Gastrocnemius medialis (tissue), 4 donors: ENCODE data around the gene TMEM91. TPM values are rescaled to one million over a fixed set of nuclear protein-coding genes. Genes with fewer than 3 reads are reported as not detected.

ENCODE experiments used
- ATAC-seq, 2 donors: fragments of 150-250 bp; one replicate each; pipeline ENCODE4 v1.9.1; 2016
- DNase-seq, 2 donors: peaks; one replicate each; pipeline ENCODE4 v3.0.0-alpha.2; 2019
- H3K27ac ChIP-seq, 4 donors: fragments of 200-600 bp; sonication (generic); 1 replicate in 1 of 4; 2 replicates in 3 of 4; pipeline ENCODE4 v1.5.1; 2016 to 2018; ENCODE audit warnings: mild to moderate bottlenecking in 2 of 4, moderate library complexity in 1 of 4
- H3K27me3 ChIP-seq, 3 donors: fragments of 200-600 bp; sonication (generic) in 2 of 3; 1 replicate in 1 of 3; 2 replicates in 2 of 3; pipeline versions ENCODE4 v1.5.1 to v1.6.0; 2016 to 2019; ENCODE audit warnings: mild to moderate bottlenecking in 1 of 3, moderate library complexity in 1 of 3
- H3K36me3 ChIP-seq, 2 donors: fragments of 200-600 bp; sonication (generic) in 1 of 2; one replicate each; pipeline ENCODE4 v1.5.1; 2017 to 2018
- H3K4me1 ChIP-seq, 2 donors: fragments of 200-600 bp; sonication (generic) in 1 of 2; one replicate each; pipeline ENCODE4 v1.5.1; 2016 to 2017; ENCODE audit warnings: mild to moderate bottlenecking in 2 of 2
- H3K4me3 ChIP-seq, 4 donors: fragments of 200-600 bp; sonication (generic) in 3 of 4; 1 replicate in 1 of 4; 2 replicates in 3 of 4; pipeline ENCODE4 v1.5.1; 2016 to 2019; ENCODE audit warnings: mild to moderate bottlenecking in 2 of 4
- H3K9me3 ChIP-seq, 3 donors: fragments of 200-600 bp; sonication (generic) in 2 of 3; 1 replicate in 1 of 3; 2 replicates in 2 of 3; pipeline ENCODE4 v1.5.1; 2016 to 2019
- POLR2A ChIP-seq, 2 donors: fragments of 450-650 bp; IDR thresholded peaks; one replicate each; pipeline ENCODE4 v1.6.1; 2017; ENCODE audit warnings: antibody characterized with exemption in 2 of 2, mild to moderate bottlenecking in 2 of 2, moderate library complexity in 2 of 2
- in situ Hi-C, 4 donors: fragments of 200-750 bp; cut with MboI; loops; one replicate each; pipeline versions ENCODE4 v1.15.0 to v1.8.0; 2017; ENCODE audit warnings: low sequenced_read_pairs in 4 of 4
- intact Hi-C: fragments of 100-400 bp; cut with DNase I; formaldehyde crosslinking; loops from one replicate; pipeline ENCODE4 v1.15.1; 2023; ENCODE audit warnings: low total_unique reads
- total RNA-seq, 4 donors: library from RNA; depleted of rRNA; stranded (reverse); fragments of >200 nt; gene quantifications; one replicate each; pipeline versions ENCODE4 v1.1.0 to v1.2.3, GENCODE V29; 2016
- TF ChIP-seq, protein P1 (sequence below), 5 experiments: fragments of 450-650 bp in 3 of 5; fragments of 200-600 bp in 2 of 5; sonication (generic) in 2 of 5; IDR thresholded peaks in 4 of 5; conservative IDR thresholded peaks in 1 of 5; 1 replicate in 4 of 5; 2 replicates in 1 of 5; pipeline ENCODE4 v1.5.1; 2016 to 2019; ENCODE audit warnings: antibody characterized with exemption in 5 of 5, mild to moderate bottlenecking in 3 of 5, moderate library complexity in 3 of 5

The TMEM91 gene
- total RNA-seq, 4 donors from 2014 or later, result 1.6 to 13.6 (median 4.7) TPM

DNA sequence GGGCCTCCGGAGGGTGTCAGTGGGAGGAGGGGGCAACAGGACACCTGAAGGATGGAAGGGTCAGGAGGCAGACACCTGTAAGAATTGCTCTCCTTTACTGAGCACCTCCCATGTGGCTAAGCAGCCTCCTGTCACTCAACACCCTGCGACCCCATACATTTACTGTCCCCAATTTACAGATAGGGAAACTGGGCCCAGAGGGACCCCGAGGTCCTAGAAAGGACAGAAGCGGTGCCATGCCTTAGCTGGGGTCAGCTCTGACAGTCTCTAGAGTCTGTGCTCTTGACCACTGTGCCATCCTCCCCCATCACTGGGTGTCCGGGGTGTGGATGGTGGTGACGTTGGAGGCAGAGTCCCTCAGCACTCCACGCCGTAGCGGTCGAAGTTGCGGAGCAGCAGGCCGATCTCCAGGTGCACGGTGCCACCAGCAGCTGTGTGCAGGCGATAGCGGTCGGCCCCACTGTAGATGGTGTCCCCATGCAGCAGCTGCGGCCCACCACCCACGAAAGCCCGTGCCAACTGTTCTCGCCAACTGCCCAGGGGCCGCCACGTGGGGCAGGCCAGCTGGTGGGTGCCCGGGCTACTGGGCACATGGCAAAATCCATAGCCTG lies 21.9 kb upstream of the TMEM91 start:
- no peak for DNase-seq
- H3K27ac ChIP-seq, result peak overlapping the region; percentile 75 to 80 (median 80)
- intact Hi-C loops, result loop anchor here (5.0 kb wide), 1 partner anchor 152 kb away; no protein-coding TSS in a partner anchor
- peaks cover 27 to 48% (median 45%) of the 10 kb centered on the region in 3 donors for H3K27me3 ChIP-seq
- peak overlapping the region; percentile 67 to 76 (median 73) for H3K4me3 ChIP-seq
- ATAC-seq, result no peak
- in situ Hi-C loops, result no loop called here
- no peaks in the 10 kb centered on the region for H3K9me3 ChIP-seq
- no peaks in the 10 kb centered on the region for H3K36me3 ChIP-seq
- peaks cover 0 to 32% of the 10 kb centered on the region in 2 donors for H3K4me1 ChIP-seq
- TF ChIP-seq, protein P1, sequence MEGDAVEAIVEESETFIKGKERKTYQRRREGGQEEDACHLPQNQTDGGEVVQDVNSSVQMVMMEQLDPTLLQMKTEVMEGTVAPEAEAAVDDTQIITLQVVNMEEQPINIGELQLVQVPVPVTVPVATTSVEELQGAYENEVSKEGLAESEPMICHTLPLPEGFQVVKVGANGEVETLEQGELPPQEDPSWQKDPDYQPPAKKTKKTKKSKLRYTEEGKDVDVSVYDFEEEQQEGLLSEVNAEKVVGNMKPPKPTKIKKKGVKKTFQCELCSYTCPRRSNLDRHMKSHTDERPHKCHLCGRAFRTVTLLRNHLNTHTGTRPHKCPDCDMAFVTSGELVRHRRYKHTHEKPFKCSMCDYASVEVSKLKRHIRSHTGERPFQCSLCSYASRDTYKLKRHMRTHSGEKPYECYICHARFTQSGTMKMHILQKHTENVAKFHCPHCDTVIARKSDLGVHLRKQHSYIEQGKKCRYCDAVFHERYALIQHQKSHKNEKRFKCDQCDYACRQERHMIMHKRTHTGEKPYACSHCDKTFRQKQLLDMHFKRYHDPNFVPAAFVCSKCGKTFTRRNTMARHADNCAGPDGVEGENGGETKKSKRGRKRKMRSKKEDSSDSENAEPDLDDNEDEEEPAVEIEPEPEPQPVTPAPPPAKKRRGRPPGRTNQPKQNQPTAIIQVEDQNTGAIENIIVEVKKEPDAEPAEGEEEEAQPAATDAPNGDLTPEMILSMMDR (IDR thresholded peaks at IDR 0.05 in 4 of 5, conservative IDR thresholded peaks at IDR 0.05 in 1 of 5), result no peak
- TF ChIP-seq POLR2A (IDR thresholded peaks at IDR 0.05), result no peak

DNA sequence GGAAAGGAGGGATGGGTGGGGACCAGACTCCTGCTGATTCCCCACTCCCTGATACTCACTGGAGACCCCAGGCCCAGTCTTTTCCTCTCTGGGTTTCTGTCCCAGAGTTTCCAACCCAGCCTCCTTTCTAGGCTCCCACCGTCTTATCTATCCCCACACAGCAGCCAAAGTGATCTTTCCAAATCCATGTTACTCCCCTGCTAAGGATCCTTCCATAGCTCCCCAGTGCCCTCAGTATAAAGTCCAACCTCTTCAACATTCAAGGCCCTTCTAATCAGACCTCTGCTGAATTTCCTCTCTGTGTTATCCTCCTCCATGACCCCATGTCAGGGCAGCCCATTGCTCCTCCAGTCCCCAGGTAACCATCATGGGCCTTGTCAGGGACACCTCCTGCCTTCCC lies 21.3 kb upstream of the TMEM91 start:
- H3K4me1 ChIP-seq, result peaks cover 0 to 32% of the 10 kb centered on the region in 2 donors

DNA sequence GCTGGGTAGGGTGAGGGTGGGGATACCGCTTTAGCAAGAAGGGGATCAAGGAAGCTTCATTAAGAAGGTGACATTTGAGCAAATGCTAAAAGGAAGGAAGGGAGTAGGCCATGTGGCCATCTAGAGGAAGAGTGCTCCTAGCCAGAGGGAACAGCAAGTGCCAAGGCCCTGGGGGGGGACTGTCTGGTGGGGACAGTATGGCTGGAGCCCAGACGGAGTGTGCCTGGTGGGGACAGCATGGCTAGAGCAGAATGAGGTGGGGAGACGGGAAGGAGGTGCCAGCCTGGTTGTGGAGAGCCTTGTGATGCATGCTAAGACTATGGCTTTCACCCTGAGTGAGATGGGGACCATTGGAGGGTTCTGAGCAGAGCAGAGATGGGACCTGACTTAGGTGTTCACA lies 20.5 kb upstream of the TMEM91 start:
- Histone ChIP-seq H3K4me1 (peaks cover 0 to 32% of the 10 kb centered on the region in 2 donors), H3K27ac (peak overlapping the region in 2 of 4 donors; percentile 33 to 50), H3K36me3 (no peaks in the 10 kb centered on the region), H3K27me3 (peaks cover 23 to 39% (median 39%) of the 10 kb centered on the region in 3 donors), H3K9me3 (no peaks in the 10 kb centered on the region), H3K4me3 (no peak overlapping the region)
- intact Hi-C loops, result no loop called here
- ATAC-seq (no peak), DNase-seq (no peak)
- in situ Hi-C loops, result no loop called here
- TF ChIP-seq, protein P1 (IDR thresholded peaks at IDR 0.05 in 4 of 5, conservative IDR thresholded peaks at IDR 0.05 in 1 of 5), result no peak
- no peak for TF ChIP-seq POLR2A (IDR thresholded peaks at IDR 0.05)

More for the DNA sequence above, 21.3 kb upstream of the TMEM91 start:
- DNase-seq (no peak), ATAC-seq (no peak)
- no peak overlapping the region for H3K4me3 ChIP-seq
- H3K9me3 ChIP-seq, result no peaks in the 10 kb centered on the region
- TF ChIP-seq, protein P1 (IDR thresholded peaks at IDR 0.05 in 4 of 5, conservative IDR thresholded peaks at IDR 0.05 in 1 of 5), result no peak
- H3K36me3 ChIP-seq, result no peaks in the 10 kb centered on the region
- peak overlapping the region in 3 of 4 donors; percentile 33 to 79 (median 50) for H3K27ac ChIP-seq
- H3K27me3 ChIP-seq, result peaks cover 27 to 45% (median 43%) of the 10 kb centered on the region in 3 donors
- intact Hi-C loops, result no loop called here
- in situ Hi-C loops, result no loop called here

DNA sequence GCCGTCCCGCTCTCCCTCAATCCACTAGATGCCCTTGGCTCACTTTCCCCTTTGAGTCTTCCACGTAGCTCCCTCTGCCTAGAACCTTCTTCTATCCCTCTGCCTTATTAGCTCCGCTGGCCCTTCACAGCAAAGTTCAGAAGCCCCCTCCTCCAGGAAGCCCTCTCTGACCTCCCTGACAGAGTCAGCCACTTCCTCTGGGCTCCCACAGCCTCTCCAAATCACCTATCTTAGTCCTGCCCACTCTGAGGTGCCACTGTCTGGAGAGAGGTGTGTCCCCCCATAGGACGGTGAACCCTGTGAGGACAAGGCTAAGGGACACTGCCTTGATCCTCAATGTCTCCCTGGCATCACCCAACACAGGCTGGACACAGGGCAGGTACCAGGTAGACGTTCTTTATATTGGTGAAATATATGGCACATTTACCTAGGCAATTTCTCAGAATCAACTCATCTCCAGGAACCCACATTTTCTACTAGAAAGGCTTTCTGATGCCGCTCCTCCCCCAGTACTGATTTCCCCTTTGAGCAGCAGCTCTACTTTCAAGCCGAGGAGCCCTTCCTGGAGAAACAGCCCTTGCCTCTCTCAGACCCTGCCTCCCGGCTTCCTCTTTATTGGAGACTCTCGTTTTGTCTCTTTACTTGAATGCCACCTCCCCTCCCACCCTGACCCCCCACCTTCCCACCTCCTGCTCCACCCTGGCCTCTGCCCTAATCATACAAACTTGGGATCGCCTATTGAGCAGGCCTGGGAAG lies 19.2 kb upstream of the TMEM91 start:
- no peak for TF ChIP-seq POLR2A (IDR thresholded peaks at IDR 0.05)
- TF ChIP-seq, protein P1 (IDR thresholded peaks at IDR 0.05 in 4 of 5, conservative IDR thresholded peaks at IDR 0.05 in 1 of 5), result no peak
- intact Hi-C loops (no loop called here), in situ Hi-C loops (no loop called here)
- peaks cover 0 to 19% of the 10 kb centered on the region in 2 donors for H3K4me1 ChIP-seq
- H3K27ac ChIP-seq, result no peak overlapping the region
- no peak overlapping the region for H3K4me3 ChIP-seq
- H3K27me3 ChIP-seq, result peaks cover 20 to 26% (median 26%) of the 10 kb centered on the region in 3 donors
- no peaks in the 10 kb centered on the region for H3K9me3 ChIP-seq
- DNase-seq (no peak), ATAC-seq (no peak)
- H3K36me3 ChIP-seq, result no peaks in the 10 kb centered on the region
